Suprapubic skin (tissue), 4 donors: Measurements from ENCODE around the gene IST1. TPM values are rescaled to one million over a fixed set of nuclear protein-coding genes. Genes with fewer than 3 reads are reported as not detected.

Experiments
- DNase-seq, 2 donors: peaks; one replicate each; pipeline ENCODE4 v3.0.0-alpha.2; 2019; ENCODE audit warnings: low spot score in 2 of 2
- H3K27ac ChIP-seq: fragments of 200-600 bp; sonication (generic); one replicate; pipeline ENCODE4 v1.5.1; 2019
- H3K27me3 ChIP-seq: fragments of 200-600 bp; sonication (generic); one replicate; pipeline ENCODE4 v1.5.1; 2019
- H3K36me3 ChIP-seq: fragments of 200-600 bp; sonication (generic); one replicate; pipeline ENCODE4 v1.5.1; 2019
- H3K4me1 ChIP-seq: fragments of 200-600 bp; sonication (generic); one replicate; pipeline ENCODE4 v1.5.1; 2019
- H3K4me3 ChIP-seq: fragments of 200-600 bp; sonication (generic); one replicate; pipeline ENCODE4 v1.5.1; 2019; ENCODE audit warnings: mild to moderate bottlenecking
- H3K9me3 ChIP-seq: fragments of 200-600 bp; sonication (generic); one replicate; pipeline ENCODE4 v1.5.1; 2019
- EP300 ChIP-seq: sonication (generic); formaldehyde crosslinking; IDR thresholded peaks from one replicate; pipeline ENCODE4 v1.6.1; 2017; ENCODE audit warnings: antibody characterized with exemption
- POLR2A ChIP-seq, 2 donors: fragments of 450-650 bp; IDR thresholded peaks; one replicate each; pipeline ENCODE4 v1.6.1; 2017; ENCODE audit warnings: antibody characterized with exemption in 2 of 2, mild to moderate bottlenecking in 2 of 2, moderate library complexity in 2 of 2
- POLR2AphosphoS5 ChIP-seq, 3 donors: sonication (generic); formaldehyde crosslinking; IDR thresholded peaks; one replicate each; pipeline ENCODE4 v1.6.1; 2017; ENCODE audit warnings: antibody characterized with exemption in 3 of 3
- WGBS: methylation state at CpG from one replicate; pipeline ENCODE4 v1.1.5; 2018; 5-methylcytosine and 5-hydroxymethylcytosine counted together
- total RNA-seq, 4 donors: library from RNA; depleted of rRNA; stranded (reverse); fragments of >200 nt; gene quantifications; one replicate each; pipeline ENCODE4 v1.1.0, GENCODE V29; 2016
- TF ChIP-seq, protein P1 (sequence below), 2 donors: fragments of 200-600 bp in 1 of 2; fragments of 450-650 bp in 1 of 2; sonication (generic) in 1 of 2; IDR thresholded peaks; one replicate each; pipeline ENCODE4 v1.5.1; 2016 to 2019; ENCODE audit warnings: antibody characterized with exemption in 2 of 2, mild to moderate bottlenecking in 1 of 2, moderate library complexity in 1 of 2

Gene IST1
- total RNA-seq, 4 donors from 2014 or later = 171 to 405 (median 201) TPM

DNA sequence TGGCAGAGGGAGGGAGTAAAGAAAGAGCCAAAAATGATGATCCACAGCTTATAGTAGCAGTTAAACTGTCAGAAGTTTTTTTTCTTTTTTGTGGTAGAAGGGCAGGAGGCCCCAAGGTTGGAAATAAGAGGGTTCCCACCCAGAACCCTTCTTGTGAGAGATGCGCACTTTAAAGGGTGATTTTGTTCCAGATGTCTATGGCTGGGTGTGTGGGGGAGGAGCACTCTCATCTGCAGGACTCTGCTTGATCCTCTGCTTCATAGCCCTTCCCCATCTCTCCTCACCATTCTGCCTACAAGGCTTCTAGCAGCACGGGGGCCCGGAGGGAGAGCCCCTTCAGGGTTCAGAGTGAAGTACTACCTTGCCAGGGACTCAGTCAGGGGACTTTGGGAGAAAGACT lies 43.2 kb upstream of the IST1 start:
- Histone ChIP-seq H3K4me1 (peaks cover 26% of the 10 kb centered on the region), H3K9me3 (no peaks in the 10 kb centered on the region), H3K27me3 (no peaks in the 10 kb centered on the region), H3K36me3 (peaks cover 60% of the 10 kb centered on the region), H3K27ac (no peak overlapping the region), H3K4me3 (no peak overlapping the region)
- no peak for DNase-seq
- TF ChIP-seq POLR2A (IDR thresholded peaks at IDR 0.05) (no peak), EP300 (no peak), POLR2AphosphoS5 (IDR thresholded peaks at IDR 0.05) (no peak)
- TF ChIP-seq, protein P1, sequence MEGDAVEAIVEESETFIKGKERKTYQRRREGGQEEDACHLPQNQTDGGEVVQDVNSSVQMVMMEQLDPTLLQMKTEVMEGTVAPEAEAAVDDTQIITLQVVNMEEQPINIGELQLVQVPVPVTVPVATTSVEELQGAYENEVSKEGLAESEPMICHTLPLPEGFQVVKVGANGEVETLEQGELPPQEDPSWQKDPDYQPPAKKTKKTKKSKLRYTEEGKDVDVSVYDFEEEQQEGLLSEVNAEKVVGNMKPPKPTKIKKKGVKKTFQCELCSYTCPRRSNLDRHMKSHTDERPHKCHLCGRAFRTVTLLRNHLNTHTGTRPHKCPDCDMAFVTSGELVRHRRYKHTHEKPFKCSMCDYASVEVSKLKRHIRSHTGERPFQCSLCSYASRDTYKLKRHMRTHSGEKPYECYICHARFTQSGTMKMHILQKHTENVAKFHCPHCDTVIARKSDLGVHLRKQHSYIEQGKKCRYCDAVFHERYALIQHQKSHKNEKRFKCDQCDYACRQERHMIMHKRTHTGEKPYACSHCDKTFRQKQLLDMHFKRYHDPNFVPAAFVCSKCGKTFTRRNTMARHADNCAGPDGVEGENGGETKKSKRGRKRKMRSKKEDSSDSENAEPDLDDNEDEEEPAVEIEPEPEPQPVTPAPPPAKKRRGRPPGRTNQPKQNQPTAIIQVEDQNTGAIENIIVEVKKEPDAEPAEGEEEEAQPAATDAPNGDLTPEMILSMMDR (IDR thresholded peaks at IDR 0.05) = no peak
- WGBS = 78% methylated on average over 3 of the region's 3 CpGs

DNA sequence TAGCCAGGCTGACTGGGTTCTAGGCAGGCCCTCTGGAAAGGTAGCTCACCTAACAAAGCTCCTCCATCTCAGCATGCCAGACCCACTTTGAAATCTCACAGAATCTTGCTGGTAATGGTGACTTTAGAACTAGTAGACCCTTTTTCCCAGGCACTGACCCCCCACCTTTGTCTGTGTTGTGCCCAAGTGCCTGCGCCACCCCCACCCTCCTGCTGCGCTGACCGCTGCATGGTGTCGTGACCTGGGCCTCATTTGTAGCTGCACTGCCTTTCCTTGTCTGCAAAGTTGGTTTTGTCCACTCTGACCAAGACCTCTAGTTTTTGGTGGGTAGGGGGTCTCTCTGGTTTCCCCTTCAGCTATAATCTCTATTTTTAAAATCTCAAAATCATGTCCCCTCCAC lies 42.8 kb upstream of the IST1 start:
- TF ChIP-seq, protein P1 (IDR thresholded peaks at IDR 0.05) = no peak
- TF ChIP-seq POLR2A (IDR thresholded peaks at IDR 0.05) (no peak), POLR2AphosphoS5 (IDR thresholded peaks at IDR 0.05) (no peak), EP300 (no peak)
- Histone ChIP-seq H3K27ac (no peak overlapping the region), H3K9me3 (no peaks in the 10 kb centered on the region), H3K36me3 (peaks cover 60% of the 10 kb centered on the region), H3K4me1 (peaks cover 22% of the 10 kb centered on the region), H3K4me3 (no peak overlapping the region), H3K27me3 (no peaks in the 10 kb centered on the region)
- 92% methylated on average over 2 of the region's 4 CpGs for WGBS
- DNase-seq = no peak

DNA sequence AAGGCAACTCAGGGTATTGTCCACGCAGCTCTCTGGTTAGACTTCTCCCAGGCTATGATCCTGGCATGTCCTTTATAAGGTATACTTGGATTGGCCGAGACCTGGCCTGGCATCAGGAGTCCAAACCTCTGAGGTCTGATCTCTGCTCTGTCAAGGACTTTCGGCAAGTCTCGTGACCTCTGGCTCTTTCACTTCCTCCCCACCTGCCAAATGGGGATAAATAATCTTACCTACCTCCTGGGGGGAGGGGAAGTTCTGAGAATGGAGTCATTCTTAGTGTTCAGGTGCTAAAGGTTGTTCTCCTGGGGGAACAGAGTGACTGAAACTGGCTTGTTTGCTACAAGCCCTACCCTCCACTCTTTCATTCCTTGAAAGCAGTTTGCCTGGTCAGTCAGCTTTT lies 41.9 kb upstream of the IST1 start:
- 90% methylated on average over 4 of the region's 4 CpGs for WGBS
- Histone ChIP-seq H3K4me1 (peaks cover 19% of the 10 kb centered on the region), H3K36me3 (peaks cover 63% of the 10 kb centered on the region), H3K27ac (no peak overlapping the region), H3K4me3 (no peak overlapping the region), H3K9me3 (no peaks in the 10 kb centered on the region), H3K27me3 (no peaks in the 10 kb centered on the region)
- no peak for TF ChIP-seq POLR2AphosphoS5 (IDR thresholded peaks at IDR 0.05)
- no peak for TF ChIP-seq POLR2A (IDR thresholded peaks at IDR 0.05)
- TF ChIP-seq, protein P1 (IDR thresholded peaks at IDR 0.05) = no peak
- no peak for TF ChIP-seq EP300
- no peak for DNase-seq

DNA sequence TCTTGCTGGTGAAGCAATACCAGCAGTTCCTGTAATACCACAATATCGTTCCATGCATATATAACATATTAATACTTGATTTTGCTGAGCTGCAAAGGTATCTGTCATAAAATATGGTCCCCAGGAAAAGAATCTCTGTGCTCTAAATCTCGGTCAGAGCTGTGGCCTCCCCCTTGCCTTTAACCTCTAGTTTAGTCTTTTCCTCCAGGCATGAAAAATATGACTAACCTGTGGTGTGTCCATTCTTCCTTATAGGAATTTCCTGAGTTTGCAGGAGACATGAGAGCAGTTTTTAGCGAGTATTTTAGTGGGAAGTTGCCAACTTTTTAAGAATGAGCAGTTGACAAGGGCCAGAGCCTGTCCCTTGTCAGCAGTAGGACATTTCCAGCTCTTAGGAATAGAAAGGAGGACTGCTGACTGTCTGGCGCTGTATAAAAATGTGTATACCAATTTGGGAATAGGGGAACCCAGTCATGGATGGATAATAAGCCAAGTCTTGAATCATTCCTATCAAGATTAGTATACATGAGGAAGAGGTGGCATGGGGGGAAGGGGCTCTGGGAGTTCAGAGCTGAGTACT lies 40.9 kb upstream of the IST1 start:
- WGBS = 87% methylated on average over 4 of the region's 4 CpGs
- TF ChIP-seq POLR2AphosphoS5 (IDR thresholded peaks at IDR 0.05) = no peak
- no peak for TF ChIP-seq EP300
- no peak for TF ChIP-seq POLR2A (IDR thresholded peaks at IDR 0.05)
- TF ChIP-seq, protein P1 (IDR thresholded peaks at IDR 0.05) = no peak
- DNase-seq = no peak
- Histone ChIP-seq H3K36me3 (peaks cover 66% of the 10 kb centered on the region), H3K4me1 (peaks cover 19% of the 10 kb centered on the region), H3K27me3 (no peaks in the 10 kb centered on the region), H3K27ac (no peak overlapping the region), H3K4me3 (no peak overlapping the region), H3K9me3 (no peaks in the 10 kb centered on the region)

DNA sequence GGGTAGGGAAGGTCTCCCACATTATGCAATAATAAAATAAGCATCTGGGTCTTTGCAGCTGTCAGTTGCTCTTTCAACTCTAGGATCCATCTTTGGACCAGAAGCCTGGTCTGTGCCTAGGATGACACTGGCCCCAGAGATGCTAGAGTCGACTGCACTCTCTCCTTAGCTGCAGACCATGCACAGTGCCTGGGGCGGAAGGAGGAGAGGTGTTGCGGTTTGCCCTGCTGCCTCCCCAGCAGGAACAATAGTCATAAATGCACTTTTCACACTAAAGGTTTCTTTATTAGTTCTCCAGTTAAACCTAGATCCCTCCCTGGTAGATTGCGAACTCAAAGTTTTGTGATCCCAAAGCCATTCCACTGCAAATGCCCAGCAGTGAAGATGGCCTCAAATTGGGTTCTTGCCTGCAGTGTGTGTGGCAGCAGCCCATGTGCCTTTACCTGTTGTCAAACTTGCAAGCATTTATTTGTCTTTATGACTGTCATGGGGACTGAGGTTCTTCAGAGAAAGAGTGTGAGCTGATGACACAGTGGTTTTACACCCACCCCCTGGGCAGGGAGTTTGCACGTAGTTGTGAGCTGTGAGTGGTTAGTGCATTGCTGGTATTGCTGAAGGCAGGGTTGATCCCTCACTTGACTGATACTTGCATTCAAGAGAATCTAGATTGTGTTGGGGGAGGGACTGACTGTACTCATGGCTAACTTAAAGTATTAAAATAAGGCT lies 39.2 kb upstream of the IST1 start:
- Histone ChIP-seq H3K27me3 (no peaks in the 10 kb centered on the region), H3K9me3 (no peaks in the 10 kb centered on the region), H3K4me1 (peaks cover 19% of the 10 kb centered on the region), H3K27ac (no peak overlapping the region), H3K36me3 (peaks cover 65% of the 10 kb centered on the region), H3K4me3 (no peak overlapping the region)
- 68% methylated on average over 5 of the region's 5 CpGs for WGBS
- no peak for DNase-seq
- TF ChIP-seq EP300 = no peak
- TF ChIP-seq POLR2A (IDR thresholded peaks at IDR 0.05) = no peak
- TF ChIP-seq POLR2AphosphoS5 (IDR thresholded peaks at IDR 0.05) = no peak
- TF ChIP-seq, protein P1 (IDR thresholded peaks at IDR 0.05) = no peak
